Caco-2 (cell line): ENCODE results near the gene FGF14. TPM values are rescaled to one million over a fixed set of nuclear protein-coding genes. Genes with fewer than 3 reads are reported as not detected.

Experiments
- BruUV-seq: library from RNA; stranded (reverse); fragments of 400-500 nt; replicated peaks from 2 replicates; lab custom pipeline; 2021; lab: Mats Ljungman, UMichigan
- CTCF ChIA-PET: fragments of 300-600 bp; sonication (Branson Sonifier 250); formaldehyde crosslinking; loops from one replicate; lab custom pipeline; 2022; ENCODE audit warnings: antibody characterized with exemption; lab: Charles Lee
- POLR2A ChIA-PET: fragments of 300-600 bp; sonication (Branson Sonifier 250); formaldehyde crosslinking; loops from one replicate; lab custom pipeline; 2022; ENCODE audit warnings: antibody characterized with exemption; lab: Charles Lee
- DNase-seq, 2 experiments: peaks; one replicate each; pipeline versions ENCODE4 v3.0.0 to v3.0.0-alpha.2; 2020 to 2022
- H3K27me3 ChIP-seq: replicated peaks from 2 replicates; pipeline ENCODE4 v1.6.0; 2011; ENCODE audit warnings: low read length; ENCODE audit not compliant: control insufficient read depth, insufficient read depth
- H3K36me3 ChIP-seq: 2 replicates; pipeline ENCODE4 v1.5.1; 2011; ENCODE audit warnings: low read length; ENCODE audit not compliant: control insufficient read depth, insufficient read depth
- H3K4me1 ChIP-seq: fragments of 250-450 bp; sonication (Bioruptor Pico); 2 replicates; pipeline ENCODE4 v1.5.1; 2020; ENCODE audit warnings: mild to moderate bottlenecking
- H3K4me3 ChIP-seq: 2 replicates; pipeline ENCODE4 v1.5.1; 2011; ENCODE audit warnings: low read depth, mild to moderate bottlenecking, control low read depth, low read length
- H3K9me3 ChIP-seq: fragments of 250-450 bp; sonication (Bioruptor Pico); 2 replicates; pipeline ENCODE4 v1.5.1; 2020; ENCODE audit warnings: mild to moderate bottlenecking, moderate library complexity
- H3K27ac Mint-ChIP-seq: one replicate; pipeline ENCODE4 v1.8.0; 2022; ENCODE audit warnings: mixed read lengths; ENCODE audit not compliant: unreplicated experiment
- H3K27me3 Mint-ChIP-seq: one replicate; pipeline ENCODE4 v1.8.0; 2022; ENCODE audit warnings: mixed read lengths; ENCODE audit not compliant: insufficient read depth, unreplicated experiment
- H3K36me3 Mint-ChIP-seq: one replicate; pipeline ENCODE4 v1.8.0; 2022; ENCODE audit warnings: mild to moderate bottlenecking, mixed read lengths; ENCODE audit not compliant: insufficient read depth, unreplicated experiment
- H3K4me1 Mint-ChIP-seq: one replicate; pipeline ENCODE4 v1.8.0; 2022; ENCODE audit warnings: low read depth, mixed read lengths; ENCODE audit not compliant: unreplicated experiment
- H3K4me3 Mint-ChIP-seq: one replicate; pipeline ENCODE4 v1.8.0; 2022; ENCODE audit warnings: mild to moderate bottlenecking, moderate library complexity, mixed read lengths; ENCODE audit not compliant: unreplicated experiment
- H3K9me3 Mint-ChIP-seq: one replicate; pipeline ENCODE4 v1.8.0; 2022; ENCODE audit warnings: mixed read lengths; ENCODE audit not compliant: unreplicated experiment
- CTCF ChIP-seq, 2 experiments: fragments of 200-600 bp in 1 of 2; IDR thresholded peaks; 1 replicate in 1 of 2; 2 replicates in 1 of 2; pipeline versions ENCODE4 v1.5.1 to v1.8.0; 2011 to 2022; ENCODE audit warnings: antibody characterized with exemption in 1 of 2, control low read depth in 1 of 2, inconsistent platforms in 1 of 2, low read depth in 1 of 2, low read length in 1 of 2, mild to moderate bottlenecking in 1 of 2, moderate library complexity in 1 of 2; ENCODE audit not compliant: insufficient read depth in 1 of 2, severe bottlenecking in 1 of 2, unreplicated experiment in 1 of 2
- intact Hi-C: fragments of 100-400 bp; cut with micrococcal nuclease; formaldehyde crosslinking; loops from one replicate; pipeline ENCODE4 v1.10.0; 2022; ENCODE audit not compliant: unreplicated experiment
- total RNA-seq: library from RNA; stranded (reverse); gene quantifications from 2 replicates; pipeline ENCODE4 v1.2.3, GENCODE V29; 2022

Gene FGF14
- total RNA-seq, 1 experiment from 2014 or later = not detected

- Histone ChIP-seq H3K4me1 (no peaks in the 10 kb centered on the region), H3K9me3 (no peaks in the 10 kb centered on the region), H3K27me3 (no peaks in the 10 kb centered on the region; the same call in 1 of the 2 replicates), H3K36me3 (no peaks in the 10 kb centered on the region), H3K4me3 (no peak overlapping the region)
- no TSS peak for BruUV-seq
- H3K4me3 Mint-ChIP-seq = no peak overlapping the region
- no peak for DNase-seq
- H3K27ac Mint-ChIP-seq = no peak overlapping the region
- H3K9me3 Mint-ChIP-seq = no peaks in the 10 kb centered on the region
- no peaks in the 10 kb centered on the region for H3K4me1 Mint-ChIP-seq
- ChIA-PET CTCF (no interaction called here), POLR2A (no interaction called here)
- H3K27me3 Mint-ChIP-seq = peaks cover 11% of the 10 kb centered on the region
- no peak for TF ChIP-seq CTCF (IDR thresholded peaks at IDR 0.05; ENCODE audit: insufficient read depth in 1 of 2, low read depth in 1 of 2, low read length in 1 of 2, severe bottlenecking in 1 of 2, unreplicated experiment in 1 of 2)
- intact Hi-C loops = no loop called here
- no peaks in the 10 kb centered on the region for H3K36me3 Mint-ChIP-seq
These were observed 150.0 kb downstream of the FGF14 start for GRCh38 chr13:102251817-102252216.

GRCh38 chr13:102250448-102250847 is 151.4 kb downstream of the FGF14 start:
- Mint-ChIP-seq H3K9me3 (no peaks in the 10 kb centered on the region), H3K27ac (no peak overlapping the region), H3K4me3 (no peak overlapping the region), H3K36me3 (no peaks in the 10 kb centered on the region), H3K27me3 (peaks cover 9% of the 10 kb centered on the region), H3K4me1 (no peaks in the 10 kb centered on the region)
- intact Hi-C loops = no loop called here
- no peak for TF ChIP-seq CTCF (IDR thresholded peaks at IDR 0.05; ENCODE audit: insufficient read depth in 1 of 2, low read depth in 1 of 2, low read length in 1 of 2, severe bottlenecking in 1 of 2, unreplicated experiment in 1 of 2)
- H3K4me1 ChIP-seq = no peaks in the 10 kb centered on the region
- no TSS peak for BruUV-seq
- ChIA-PET CTCF (no interaction called here), POLR2A (no interaction called here)
- H3K9me3 ChIP-seq = no peaks in the 10 kb centered on the region
- DNase-seq = no peak
- H3K27me3 ChIP-seq = no peaks in the 10 kb centered on the region; the same call in 1 of the 2 replicates
- no peaks in the 10 kb centered on the region for H3K36me3 ChIP-seq
- H3K4me3 ChIP-seq = no peak overlapping the region

GRCh38 chr13:102244607-102245227 is 157.1 kb downstream of the FGF14 start:
- TF ChIP-seq CTCF (IDR thresholded peaks at IDR 0.05; ENCODE audit: insufficient read depth in 1 of 2, low read depth in 1 of 2, low read length in 1 of 2, severe bottlenecking in 1 of 2, unreplicated experiment in 1 of 2) = no peak
- no peak overlapping the region for H3K4me3 ChIP-seq
- ChIA-PET CTCF (no interaction called here), POLR2A (no interaction called here)
- H3K9me3 Mint-ChIP-seq = no peaks in the 10 kb centered on the region
- DNase-seq = no peak
- no peaks in the 10 kb centered on the region for H3K4me1 Mint-ChIP-seq
- BruUV-seq = no TSS peak
- H3K36me3 ChIP-seq = no peaks in the 10 kb centered on the region
- no peaks in the 10 kb centered on the region for H3K27me3 ChIP-seq
- H3K36me3 Mint-ChIP-seq = no peaks in the 10 kb centered on the region
- H3K9me3 ChIP-seq = 0 out of 2 replicates have a peak, but pooled peaks cover 2% of the 10 kb centered on the region
- no peak overlapping the region for H3K27ac Mint-ChIP-seq
- H3K27me3 Mint-ChIP-seq = peaks cover 9% of the 10 kb centered on the region
- H3K4me1 ChIP-seq = no peaks in the 10 kb centered on the region
- intact Hi-C loops = no loop called here
- no peak overlapping the region for H3K4me3 Mint-ChIP-seq
